Gastrocnemius medialis (tissue), 4 donors: Measurements from ENCODE around the gene KCNK16. TPM values are rescaled to one million over a fixed set of nuclear protein-coding genes. Genes with fewer than 3 reads are reported as not detected.

Experiments used
- ATAC-seq, 2 donors: fragments of 150-250 bp; one replicate each; pipeline ENCODE4 v1.9.1; 2016
- DNase-seq, 2 donors: peaks; one replicate each; pipeline ENCODE4 v3.0.0-alpha.2; 2019
- H3K27ac ChIP-seq, 4 donors: fragments of 200-600 bp; sonication (generic); 1 replicate in 1 of 4; 2 replicates in 3 of 4; pipeline ENCODE4 v1.5.1; 2016 to 2018; ENCODE audit warnings: mild to moderate bottlenecking in 2 of 4, moderate library complexity in 1 of 4
- H3K27me3 ChIP-seq, 3 donors: fragments of 200-600 bp; sonication (generic) in 2 of 3; 1 replicate in 1 of 3; 2 replicates in 2 of 3; pipeline versions ENCODE4 v1.5.1 to v1.6.0; 2016 to 2019; ENCODE audit warnings: mild to moderate bottlenecking in 1 of 3, moderate library complexity in 1 of 3
- H3K36me3 ChIP-seq, 2 donors: fragments of 200-600 bp; sonication (generic) in 1 of 2; one replicate each; pipeline ENCODE4 v1.5.1; 2017 to 2018
- H3K4me1 ChIP-seq, 2 donors: fragments of 200-600 bp; sonication (generic) in 1 of 2; one replicate each; pipeline ENCODE4 v1.5.1; 2016 to 2017; ENCODE audit warnings: mild to moderate bottlenecking in 2 of 2
- H3K4me3 ChIP-seq, 4 donors: fragments of 200-600 bp; sonication (generic) in 3 of 4; 1 replicate in 1 of 4; 2 replicates in 3 of 4; pipeline ENCODE4 v1.5.1; 2016 to 2019; ENCODE audit warnings: mild to moderate bottlenecking in 2 of 4
- H3K9me3 ChIP-seq, 3 donors: fragments of 200-600 bp; sonication (generic) in 2 of 3; 1 replicate in 1 of 3; 2 replicates in 2 of 3; pipeline ENCODE4 v1.5.1; 2016 to 2019
- CTCF ChIP-seq, 5 experiments: fragments of 450-650 bp in 3 of 5; fragments of 200-600 bp in 2 of 5; sonication (generic) in 2 of 5; IDR thresholded peaks in 4 of 5; conservative IDR thresholded peaks in 1 of 5; 1 replicate in 4 of 5; 2 replicates in 1 of 5; pipeline ENCODE4 v1.5.1; 2016 to 2019; ENCODE audit warnings: antibody characterized with exemption in 5 of 5, mild to moderate bottlenecking in 3 of 5, moderate library complexity in 3 of 5
- POLR2A ChIP-seq, 2 donors: fragments of 450-650 bp; IDR thresholded peaks; one replicate each; pipeline ENCODE4 v1.6.1; 2017; ENCODE audit warnings: antibody characterized with exemption in 2 of 2, mild to moderate bottlenecking in 2 of 2, moderate library complexity in 2 of 2
- in situ Hi-C, 4 donors: fragments of 200-750 bp; cut with MboI; loops; one replicate each; pipeline versions ENCODE4 v1.15.0 to v1.8.0; 2017; ENCODE audit warnings: low sequenced_read_pairs in 4 of 4
- intact Hi-C: fragments of 100-400 bp; cut with DNase I; formaldehyde crosslinking; loops from one replicate; pipeline ENCODE4 v1.15.1; 2023; ENCODE audit warnings: low total_unique reads
- total RNA-seq, 4 donors: library from RNA; depleted of rRNA; stranded (reverse); fragments of >200 nt; gene quantifications; one replicate each; pipeline versions ENCODE4 v1.1.0 to v1.2.3, GENCODE V29; 2016

KCNK16 gene
- total RNA-seq, 4 donors from 2014 or later = not detected

- intact Hi-C loops = loop anchor here (10.0 kb wide), 1 partner anchor 953 kb away; no protein-coding TSS in a partner anchor
- Histone ChIP-seq H3K4me3 (no peak overlapping the region), H3K36me3 (no peaks in the 10 kb centered on the region), H3K27me3 (no peaks in the 10 kb centered on the region), H3K27ac (no peak overlapping the region), H3K9me3 (no peaks in the 10 kb centered on the region), H3K4me1 (no peaks in the 10 kb centered on the region)
- DNase-seq (peak in 1 of 2 donors; percentile 44), ATAC-seq (peak; percentile 65 to 89)
- TF ChIP-seq POLR2A (IDR thresholded peaks at IDR 0.05) (no peak), CTCF (IDR thresholded peaks at IDR 0.05 in 4 of 5, conservative IDR thresholded peaks at IDR 0.05 in 1 of 5) (peak; percentile 39 to 77 (median 67))
- in situ Hi-C loops = loop anchor here (25.0 kb wide), 3 partner anchors 525 to 1475 kb away; no protein-coding TSS in a partner anchor
Measured at GRCh38 chr6:39361657-39362486, 39.4 kb upstream of the KCNK16 start.

DNA sequence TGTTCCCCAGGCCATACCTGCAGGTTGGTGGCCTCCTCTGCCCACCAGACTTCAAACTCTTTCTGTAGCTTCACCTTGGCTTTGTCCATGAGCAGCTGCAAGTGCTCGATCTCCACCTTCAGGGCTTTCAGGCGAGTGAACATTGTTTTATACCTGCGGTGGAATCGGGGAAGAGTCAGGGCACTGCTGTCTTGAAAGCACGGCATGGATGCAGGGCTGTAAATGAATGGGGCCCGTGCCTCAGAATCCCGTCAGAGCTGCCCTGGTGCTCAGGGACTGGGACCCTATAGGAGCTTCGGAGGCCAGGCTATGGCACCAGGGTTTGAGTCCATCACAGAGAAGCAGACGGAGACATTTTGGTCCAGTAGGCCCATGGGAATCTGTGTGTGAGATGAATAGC is 37.9 kb upstream of the KCNK16 start:
- DNase-seq (no peak), ATAC-seq (no peak)
- H3K9me3 ChIP-seq = no peaks in the 10 kb centered on the region
- no peaks in the 10 kb centered on the region for H3K27me3 ChIP-seq
- in situ Hi-C loops (loop anchor here (25.0 kb wide), 3 partner anchors 527 to 1477 kb away; no protein-coding TSS in a partner anchor), intact Hi-C loops (loop anchor here (10.0 kb wide), 1 partner anchor 954 kb away; no protein-coding TSS in a partner anchor)
- H3K4me3 ChIP-seq = no peak overlapping the region
- H3K4me1 ChIP-seq = no peaks in the 10 kb centered on the region
- no peaks in the 10 kb centered on the region for H3K36me3 ChIP-seq
- H3K27ac ChIP-seq = no peak overlapping the region
- TF ChIP-seq CTCF (IDR thresholded peaks at IDR 0.05 in 4 of 5, conservative IDR thresholded peaks at IDR 0.05 in 1 of 5) (no peak), POLR2A (IDR thresholded peaks at IDR 0.05) (no peak)

DNA sequence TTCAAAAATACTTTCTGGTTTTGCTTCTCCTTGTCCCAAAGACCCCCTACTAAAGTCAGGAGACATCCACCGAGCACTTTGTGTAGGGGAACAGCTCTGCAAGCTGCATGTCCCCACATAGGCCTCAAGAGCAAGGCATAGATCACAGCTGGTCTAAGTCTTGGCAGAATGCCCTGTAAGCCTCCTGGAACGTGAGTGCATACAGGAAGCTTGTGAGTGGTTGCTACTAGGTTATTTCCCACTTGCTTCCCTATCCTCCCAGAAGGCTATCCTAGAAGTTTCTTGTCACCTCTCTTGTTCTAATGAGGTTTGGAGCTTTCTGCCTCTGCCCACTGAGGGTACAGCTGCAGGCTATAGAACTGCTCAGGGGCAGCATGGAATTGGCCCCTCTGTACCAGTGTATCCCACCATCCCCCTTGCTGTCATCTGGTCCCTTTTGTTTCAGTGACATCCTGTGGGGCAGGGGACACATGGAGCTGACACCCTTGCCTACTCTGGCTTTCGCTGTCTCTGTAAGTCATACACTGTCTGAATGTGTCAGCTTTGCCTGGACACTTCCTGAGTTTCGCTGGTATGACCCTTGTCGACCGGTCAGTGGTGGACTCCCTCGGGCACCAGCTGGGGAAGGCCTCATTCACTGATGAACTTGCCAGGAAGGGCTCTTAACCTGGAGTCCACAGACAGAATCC is 35.6 kb upstream of the KCNK16 start:
- Histone ChIP-seq H3K9me3 (no peaks in the 10 kb centered on the region), H3K4me3 (no peak overlapping the region), H3K27ac (no peak overlapping the region), H3K36me3 (no peaks in the 10 kb centered on the region), H3K4me1 (no peaks in the 10 kb centered on the region), H3K27me3 (no peaks in the 10 kb centered on the region)
- in situ Hi-C loops = loop anchor here (10.0 to 25.0 kb wide), 4 partner anchors 529 to 1667 kb away; no protein-coding TSS in a partner anchor
- intact Hi-C loops = no loop called here
- ATAC-seq (no peak), DNase-seq (no peak)
- TF ChIP-seq POLR2A (IDR thresholded peaks at IDR 0.05) = no peak
- no peak for TF ChIP-seq CTCF (IDR thresholded peaks at IDR 0.05 in 4 of 5, conservative IDR thresholded peaks at IDR 0.05 in 1 of 5)

DNA sequence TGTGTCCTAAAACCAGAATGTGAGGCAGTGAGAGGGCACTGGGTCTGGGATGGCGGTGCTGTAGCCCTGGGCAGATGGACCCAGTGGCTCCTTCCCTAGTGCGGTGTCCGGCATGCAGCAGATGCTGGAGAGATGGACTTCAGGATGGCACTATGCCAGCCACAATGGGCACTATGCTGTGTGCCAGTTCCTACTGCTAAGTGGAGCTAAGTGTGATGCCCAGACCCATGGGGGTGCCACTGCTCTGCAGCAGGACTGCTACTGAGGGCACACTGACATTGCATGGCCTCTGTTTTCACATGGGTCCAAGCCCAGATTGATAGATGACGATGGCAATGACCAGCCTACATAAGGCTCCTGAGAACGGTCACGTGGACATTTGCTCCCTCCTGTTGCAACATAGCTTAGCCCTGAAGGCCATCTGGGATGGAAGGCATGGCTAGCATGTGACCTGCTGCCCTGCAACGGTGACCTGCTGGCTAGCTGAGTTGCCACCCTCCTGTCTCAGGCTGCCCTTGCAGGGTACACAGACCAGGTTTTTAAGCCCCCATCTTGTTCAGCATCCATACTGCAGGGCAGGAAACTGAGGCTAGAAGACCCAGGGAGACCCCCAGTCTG is 31.3 kb upstream of the KCNK16 start:
- Histone ChIP-seq H3K36me3 (no peaks in the 10 kb centered on the region), H3K4me1 (no peaks in the 10 kb centered on the region), H3K4me3 (no peak overlapping the region), H3K27ac (no peak overlapping the region), H3K27me3 (no peaks in the 10 kb centered on the region), H3K9me3 (no peaks in the 10 kb centered on the region)
- in situ Hi-C loops = loop anchor here (10.0 to 25.0 kb wide), 4 partner anchors 533 to 1671 kb away; no protein-coding TSS in a partner anchor
- intact Hi-C loops = no loop called here
- no peak for TF ChIP-seq CTCF (IDR thresholded peaks at IDR 0.05 in 4 of 5, conservative IDR thresholded peaks at IDR 0.05 in 1 of 5)
- no peak for TF ChIP-seq POLR2A (IDR thresholded peaks at IDR 0.05)
- DNase-seq (no peak), ATAC-seq (no peak)
